HG02588 (cell line): ENCODE data around the gene HIVEP3.
A peak's percentile ranks its signal among the peaks of the same experiment; 100 is the strongest.
"Not testable (repeated sequence)": the region's sequence is repeated elsewhere in the genome, so short reads cannot be mapped to it uniquely, and the experiment has no call there.

Experiments
- ATAC-seq: cut with Tn5 transposase; IDR thresholded peaks from one replicate; pipeline ENCODE4 v1.9.1; 2021; ENCODE audit warnings: mild to moderate bottlenecking, moderate library complexity; ENCODE audit not compliant: unreplicated experiment

HIVEP3 gene

DNA sequence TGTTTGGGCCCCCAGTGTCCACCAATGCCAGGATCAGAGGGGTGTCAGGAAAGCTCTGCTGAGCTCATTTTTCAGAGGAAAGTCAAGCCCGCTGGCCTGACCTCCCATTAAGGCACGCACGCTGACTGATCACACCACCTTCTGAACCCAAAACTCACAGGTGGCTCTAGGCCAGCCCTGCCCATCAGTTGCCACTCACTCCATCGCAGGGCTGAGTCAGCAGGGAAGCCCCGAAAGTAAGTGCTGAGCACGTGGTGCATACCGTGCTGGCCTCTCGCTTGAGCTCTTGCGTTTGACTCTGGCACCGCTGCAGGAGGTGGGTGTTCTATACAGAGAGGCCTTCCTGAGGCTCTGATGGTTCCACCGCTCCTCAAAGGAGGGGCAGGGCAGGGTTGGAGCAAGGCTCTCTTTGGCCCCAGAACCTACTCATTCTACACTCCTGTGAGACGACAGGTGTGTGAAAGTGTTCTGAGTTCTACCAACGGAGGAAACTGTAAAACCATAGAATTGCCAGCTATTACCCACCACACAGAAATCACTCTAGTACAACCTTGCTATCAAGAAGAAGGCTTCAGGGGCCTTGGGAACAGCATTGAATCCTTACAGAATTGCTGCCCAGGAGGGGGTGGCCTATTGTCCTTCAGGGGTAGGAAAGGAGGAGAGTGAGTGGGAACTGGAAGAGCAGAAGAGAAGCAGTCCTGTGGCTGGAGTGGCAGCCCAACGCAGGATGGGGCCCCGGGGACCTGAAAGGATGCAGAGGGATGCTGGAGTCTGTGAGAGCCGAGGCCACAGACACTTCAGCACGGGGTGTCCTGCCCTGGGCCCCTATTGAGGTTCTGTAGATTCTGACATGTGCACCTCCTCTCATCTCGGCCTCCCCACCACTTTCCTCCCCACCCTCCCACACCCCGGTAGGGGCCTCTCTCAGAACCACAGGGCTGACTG is 219.5 kb downstream of the HIVEP3 start:
- peak; percentile 83 for ATAC-seq

DNA sequence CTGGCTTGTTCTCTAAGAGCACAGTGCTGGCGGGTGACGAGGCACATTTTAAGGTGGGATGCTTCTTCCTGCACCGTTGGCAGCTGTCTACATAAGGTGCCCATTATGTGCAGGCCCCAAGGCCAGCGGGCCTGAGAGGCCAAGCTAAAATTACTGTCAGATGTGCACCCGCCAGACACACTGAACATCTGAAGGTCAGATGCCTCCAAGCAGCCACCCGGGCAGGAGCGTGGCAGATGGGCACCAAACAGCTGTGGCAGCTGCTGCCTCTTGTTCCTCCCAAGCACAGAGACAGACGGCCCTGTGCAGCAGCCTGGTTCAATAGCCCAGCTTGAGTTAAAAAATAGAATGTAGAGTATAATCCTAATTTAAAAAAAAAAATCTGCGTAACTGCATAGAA is 222.3 kb downstream of the HIVEP3 start:
- no peak for ATAC-seq

DNA sequence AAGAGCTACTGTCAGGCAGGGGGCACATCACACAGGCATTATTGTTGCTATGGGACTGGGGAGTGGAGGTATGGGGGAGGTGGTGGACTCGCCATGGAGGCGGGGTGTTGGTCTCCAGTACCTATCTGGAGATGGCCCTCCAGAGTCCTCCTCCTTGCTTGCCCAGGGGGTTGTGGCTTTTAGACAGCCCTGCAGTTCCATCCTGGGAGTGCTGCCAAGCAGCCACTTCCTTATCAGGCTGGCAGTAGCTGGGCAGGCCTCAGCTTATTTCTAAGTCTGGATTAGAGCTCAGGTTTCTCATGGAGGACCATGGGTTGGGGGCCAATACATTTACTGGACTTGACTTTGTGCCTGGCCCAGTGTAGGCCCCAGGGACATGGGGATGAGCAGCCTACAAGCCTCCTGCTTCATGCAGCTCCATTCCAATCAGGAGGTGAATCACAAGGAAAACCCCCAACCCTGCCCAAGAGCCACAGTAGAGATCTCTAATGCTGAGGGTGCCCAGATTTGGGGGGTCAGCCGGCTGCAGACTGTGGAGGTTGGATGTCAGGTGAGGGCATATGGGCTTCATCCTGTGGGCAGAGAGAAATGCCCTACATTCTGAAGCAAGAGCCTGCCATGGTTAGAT is 223.5 kb downstream of the HIVEP3 start:
- ATAC-seq: no peak

DNA sequence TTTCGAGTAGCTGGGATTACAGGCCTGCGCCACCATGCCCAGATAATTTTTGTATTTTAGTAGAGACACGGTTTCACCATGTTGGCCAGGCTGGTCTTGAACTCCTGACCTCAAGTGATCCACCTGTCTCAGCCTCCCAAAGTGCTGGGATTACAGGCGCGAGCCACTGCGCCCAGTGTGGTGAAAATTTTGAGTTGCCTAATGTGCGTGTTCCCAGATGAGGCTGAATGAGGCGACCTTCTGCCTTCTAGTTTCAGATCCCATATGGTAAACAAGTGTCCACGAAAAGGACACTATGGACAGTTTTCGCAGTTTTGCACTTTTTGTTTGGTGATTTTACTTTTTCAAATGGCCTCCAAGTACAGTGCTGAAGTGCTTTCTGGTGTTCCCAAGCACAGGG is 226.8 kb downstream of the HIVEP3 start:
- not testable (repeated sequence) for ATAC-seq

DNA sequence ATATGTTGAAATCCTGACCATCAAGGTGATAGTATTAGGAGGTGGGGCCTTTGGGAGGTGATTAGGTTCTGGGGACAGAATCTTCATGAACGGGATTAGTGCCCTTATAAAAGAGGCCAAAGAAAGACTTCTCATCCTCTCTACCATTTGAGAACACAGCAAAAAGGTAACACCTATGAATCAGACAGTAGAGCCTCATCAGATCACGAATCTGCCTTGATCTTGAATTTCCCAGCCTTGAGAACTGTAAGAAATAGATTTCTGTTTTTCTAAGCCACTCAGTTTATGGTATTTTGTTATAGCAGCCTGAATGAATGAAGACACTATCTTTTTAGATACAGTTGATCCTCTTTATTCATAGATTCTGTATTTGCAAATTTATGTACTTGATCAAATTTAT is 227.3 kb downstream of the HIVEP3 start:
- ATAC-seq: no peak

DNA sequence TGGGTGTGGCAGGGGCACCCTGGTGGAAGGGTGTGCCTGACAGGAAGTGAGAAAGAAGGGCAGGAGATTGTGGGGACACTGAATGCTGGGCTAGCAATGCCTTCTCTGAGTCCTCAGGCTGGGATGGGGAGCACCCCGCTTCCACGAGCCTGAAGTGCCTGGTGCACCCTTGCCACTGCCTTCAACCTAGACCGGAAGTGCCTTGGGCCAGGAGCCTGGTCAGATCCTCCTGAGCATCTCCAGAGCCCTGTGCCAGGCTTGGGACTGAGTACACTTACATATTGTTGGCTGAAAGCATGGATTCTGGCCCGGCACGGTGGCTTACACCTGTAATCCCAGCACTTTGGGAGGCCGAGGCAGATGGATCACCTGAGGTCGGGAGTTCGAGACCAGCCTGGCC is 228.4 kb downstream of the HIVEP3 start:
- no peak for ATAC-seq

DNA sequence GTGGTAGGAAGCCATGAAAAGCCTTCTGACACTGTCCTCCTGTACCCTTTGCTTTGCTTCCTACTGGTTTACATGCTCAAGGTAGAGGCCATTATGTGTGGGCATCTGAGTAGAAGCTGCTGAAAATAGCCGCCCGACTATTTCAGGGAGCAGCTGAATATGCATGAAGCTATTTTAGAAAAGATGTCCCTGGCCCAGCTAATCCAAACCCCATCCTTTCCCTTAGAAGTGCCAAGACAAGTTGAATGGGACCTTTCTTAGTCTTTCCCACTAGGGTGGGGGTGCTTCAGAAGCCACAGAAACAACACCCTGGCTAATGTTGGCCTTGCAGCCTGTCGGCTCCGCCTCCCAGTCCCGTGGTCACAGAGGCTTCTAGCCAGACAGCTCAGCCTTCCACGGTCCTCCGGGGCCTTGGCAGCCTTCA is 229.2 kb downstream of the HIVEP3 start:
- ATAC-seq: no peak

DNA sequence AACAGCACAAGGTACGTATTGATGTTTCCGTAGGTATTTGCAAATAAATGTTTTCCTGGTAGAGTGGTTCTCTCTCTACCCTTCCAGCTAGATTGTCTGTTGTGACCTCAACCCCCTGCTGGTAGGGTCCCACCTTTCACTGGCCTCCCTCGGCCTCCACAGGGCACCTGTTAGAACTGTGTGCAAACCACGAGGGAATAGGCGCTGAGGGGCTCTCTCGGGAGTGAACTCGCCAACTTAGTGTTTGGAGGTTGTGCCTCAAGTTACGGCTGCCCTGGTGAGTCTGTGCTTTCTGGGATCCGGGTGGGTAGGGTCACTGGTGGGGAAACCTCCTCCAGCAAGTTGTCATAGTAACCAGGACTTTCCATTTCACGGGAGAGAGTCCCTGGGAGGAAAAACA is 229.6 kb downstream of the HIVEP3 start:
- no peak for ATAC-seq

DNA sequence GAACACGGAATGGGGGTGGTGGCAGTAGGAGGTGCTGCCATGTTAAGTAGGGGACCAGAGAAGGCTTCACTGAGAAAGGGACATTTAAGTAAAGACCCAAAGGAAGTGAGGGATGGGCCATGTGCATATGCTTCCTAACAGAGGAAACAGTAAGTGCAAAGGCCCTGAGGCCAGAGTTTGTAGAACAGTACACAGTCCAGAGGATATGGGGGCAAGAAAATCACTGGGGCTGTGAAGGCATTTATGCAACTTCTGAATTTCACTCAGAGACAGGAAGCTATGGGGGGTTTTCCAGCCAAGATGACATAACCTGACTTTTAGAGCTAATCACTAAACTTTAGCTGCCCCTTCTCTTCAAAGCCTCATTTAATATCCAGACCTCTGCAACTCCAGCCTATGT is 231.7 kb downstream of the HIVEP3 start:
- no peak for ATAC-seq

DNA sequence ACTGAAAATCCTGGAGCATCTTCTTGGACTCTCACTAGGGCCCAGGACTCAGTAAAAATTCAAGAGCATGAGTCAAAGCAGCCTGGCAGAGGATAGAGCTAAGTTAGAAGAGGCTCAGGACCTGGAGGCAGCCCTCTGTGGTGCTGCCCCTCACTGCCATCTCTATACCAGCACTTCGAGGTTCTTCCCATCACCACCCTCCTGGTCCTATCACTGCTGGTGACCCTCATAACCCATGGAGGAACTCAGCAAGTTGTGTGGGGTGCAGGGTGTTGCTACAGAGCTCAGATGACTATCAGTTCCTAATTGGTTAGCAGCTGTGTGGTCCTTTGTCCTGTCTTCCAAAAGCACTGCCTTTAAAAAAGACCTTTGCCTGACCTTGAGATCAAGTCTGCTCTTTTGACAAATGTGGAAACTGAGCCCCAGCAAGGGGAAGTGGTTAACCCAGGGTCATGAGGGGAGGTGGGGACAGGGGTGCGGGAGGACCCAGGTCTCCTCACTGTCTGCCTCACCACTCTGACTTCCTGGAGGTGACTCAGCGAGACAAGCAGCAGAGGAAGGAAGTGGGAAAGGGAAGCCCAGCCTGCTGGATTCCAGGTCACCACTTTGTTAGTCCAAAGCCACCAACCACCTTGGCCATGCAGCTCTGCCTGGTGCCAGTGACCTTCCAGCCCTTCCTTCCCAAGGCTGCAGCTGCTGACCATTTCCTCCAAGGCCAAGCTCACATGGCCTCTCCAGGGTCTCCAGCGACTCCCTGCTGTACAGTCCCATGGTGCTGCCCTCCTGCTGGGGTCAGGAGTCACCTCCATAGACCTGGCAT is 234.8 kb downstream of the HIVEP3 start:
- no peak for ATAC-seq

DNA sequence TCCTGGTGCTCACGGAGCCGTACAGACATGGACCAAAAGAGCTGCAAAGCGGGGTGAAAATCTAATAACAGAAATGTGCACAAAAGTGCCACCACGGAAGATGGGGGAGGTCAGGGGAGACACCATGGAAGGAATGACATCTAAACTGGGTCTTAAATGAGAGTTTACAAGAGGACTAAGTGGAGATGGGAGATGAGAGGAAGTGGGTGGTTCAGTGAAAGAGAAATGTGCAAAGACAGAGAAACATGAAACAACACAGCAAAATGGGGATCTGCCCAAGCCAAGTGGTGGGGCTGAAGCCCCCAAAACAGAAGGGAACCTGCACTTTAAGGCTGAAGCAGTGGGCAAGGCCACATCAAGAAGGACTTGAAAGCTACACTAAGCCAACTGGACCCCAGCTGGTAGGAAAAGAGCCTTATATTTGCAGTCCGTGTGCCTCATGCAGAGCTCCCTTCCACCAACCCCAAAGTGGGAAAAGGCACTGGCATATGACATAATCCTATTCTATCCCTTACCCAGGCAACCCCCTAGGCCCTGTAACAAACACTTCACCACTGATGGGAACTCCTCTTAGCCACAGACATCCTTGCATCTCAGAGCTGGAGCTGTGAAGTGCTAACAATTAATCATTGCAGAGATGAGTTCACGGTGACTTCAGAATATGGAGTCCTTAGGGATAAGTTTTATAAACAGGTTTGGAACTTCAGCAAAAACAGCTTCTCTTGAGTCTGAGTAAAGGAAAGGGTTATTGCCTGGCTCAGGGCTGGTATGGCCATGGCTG is 235.7 kb downstream of the HIVEP3 start:
- ATAC-seq: no peak

DNA sequence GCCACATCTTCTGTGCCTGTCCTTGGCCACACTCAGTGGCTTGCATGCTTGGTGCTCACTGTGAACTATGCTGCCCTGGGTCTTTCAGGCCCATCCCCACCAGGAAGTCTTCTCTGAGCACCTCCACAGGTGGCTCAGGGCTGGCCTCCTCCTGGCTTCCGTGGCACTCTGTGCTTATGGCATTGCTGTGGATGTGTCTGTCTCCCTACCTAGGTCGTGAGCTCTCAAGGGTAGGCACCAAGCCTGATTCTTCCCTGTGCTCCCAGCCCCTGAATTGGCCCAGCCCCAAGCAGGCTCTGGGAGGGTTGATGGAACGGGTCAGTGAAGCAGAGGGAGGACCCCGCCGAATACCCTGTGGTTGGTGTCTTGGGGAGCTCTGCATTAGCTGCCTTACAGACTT is 236.6 kb downstream of the HIVEP3 start:
- no peak for ATAC-seq

DNA sequence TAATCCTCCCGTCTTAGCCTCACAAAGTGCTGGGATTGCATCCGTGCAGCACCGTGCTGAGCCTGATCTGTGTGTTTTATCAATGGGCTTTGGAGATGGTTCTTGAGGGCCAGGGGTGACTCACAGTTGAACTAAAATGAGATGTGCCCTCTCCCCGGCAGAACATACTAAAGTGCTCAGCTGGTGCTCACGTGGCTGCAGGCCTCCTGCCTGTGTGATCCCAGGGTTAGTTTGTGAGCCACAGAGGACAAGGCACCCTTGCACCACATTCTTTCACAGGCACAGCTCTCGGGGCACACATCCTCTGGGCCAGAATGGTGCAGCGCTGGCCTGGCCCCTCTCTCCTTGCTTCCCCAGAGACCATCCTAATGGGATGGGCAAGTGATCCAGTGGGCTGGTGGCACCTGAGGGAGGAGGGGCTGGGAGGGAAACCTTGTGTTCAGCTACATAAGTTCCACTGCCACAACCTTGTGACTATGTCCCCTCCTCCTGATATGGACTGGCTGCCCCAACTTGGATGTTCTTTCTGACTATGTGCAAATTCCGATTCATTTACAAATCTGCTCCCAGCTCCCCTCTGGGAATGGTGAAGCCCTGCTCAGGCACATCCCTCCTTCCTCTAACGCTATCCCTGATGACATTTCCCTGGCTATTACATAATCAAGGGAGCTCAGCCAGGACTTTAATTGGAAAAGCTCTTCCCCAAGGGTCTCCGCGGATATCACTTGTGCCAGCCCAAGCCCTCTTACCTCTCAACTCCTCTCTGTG is 237.2 kb downstream of the HIVEP3 start:
- no peak for ATAC-seq

DNA sequence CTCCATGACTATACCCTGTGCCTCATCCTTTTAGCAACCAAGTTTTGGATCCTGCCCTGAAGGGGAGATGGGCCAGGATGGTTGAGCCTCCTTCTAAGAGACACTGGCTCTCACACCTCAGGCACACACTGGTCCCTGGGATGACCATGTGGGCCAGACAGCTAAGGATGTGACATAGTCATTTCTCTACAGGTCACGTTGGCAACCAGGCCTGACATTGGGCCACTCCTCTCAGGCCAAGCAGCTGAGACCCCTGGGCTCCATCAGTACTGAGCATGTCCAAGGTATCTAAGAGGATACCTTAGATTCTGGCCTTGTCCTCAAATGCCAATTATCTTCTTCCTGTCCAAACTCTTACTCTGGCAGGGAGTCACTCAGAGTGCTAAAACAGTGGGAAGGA is 238.7 kb downstream of the HIVEP3 start:
- no peak for ATAC-seq

DNA sequence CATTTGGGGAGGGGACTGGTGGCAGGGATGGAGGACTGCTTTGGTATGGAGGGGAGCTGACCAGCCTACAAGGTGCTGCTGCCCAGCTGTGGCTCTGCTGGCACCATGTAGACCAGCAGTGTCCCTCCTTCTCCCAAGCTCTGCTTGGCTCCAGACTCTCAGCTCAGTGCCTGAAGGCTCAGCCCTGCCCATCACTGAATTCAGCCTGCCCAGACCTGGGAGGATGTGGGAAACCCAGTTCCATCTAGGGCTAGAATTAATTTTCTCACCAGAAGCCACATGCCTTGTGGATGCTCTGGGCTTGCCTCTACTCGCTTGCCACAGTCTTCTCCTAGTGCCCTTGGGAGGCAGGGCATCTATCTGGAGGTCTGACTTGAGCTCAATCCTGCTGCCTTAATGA is 239.2 kb downstream of the HIVEP3 start:
- ATAC-seq: no peak

DNA sequence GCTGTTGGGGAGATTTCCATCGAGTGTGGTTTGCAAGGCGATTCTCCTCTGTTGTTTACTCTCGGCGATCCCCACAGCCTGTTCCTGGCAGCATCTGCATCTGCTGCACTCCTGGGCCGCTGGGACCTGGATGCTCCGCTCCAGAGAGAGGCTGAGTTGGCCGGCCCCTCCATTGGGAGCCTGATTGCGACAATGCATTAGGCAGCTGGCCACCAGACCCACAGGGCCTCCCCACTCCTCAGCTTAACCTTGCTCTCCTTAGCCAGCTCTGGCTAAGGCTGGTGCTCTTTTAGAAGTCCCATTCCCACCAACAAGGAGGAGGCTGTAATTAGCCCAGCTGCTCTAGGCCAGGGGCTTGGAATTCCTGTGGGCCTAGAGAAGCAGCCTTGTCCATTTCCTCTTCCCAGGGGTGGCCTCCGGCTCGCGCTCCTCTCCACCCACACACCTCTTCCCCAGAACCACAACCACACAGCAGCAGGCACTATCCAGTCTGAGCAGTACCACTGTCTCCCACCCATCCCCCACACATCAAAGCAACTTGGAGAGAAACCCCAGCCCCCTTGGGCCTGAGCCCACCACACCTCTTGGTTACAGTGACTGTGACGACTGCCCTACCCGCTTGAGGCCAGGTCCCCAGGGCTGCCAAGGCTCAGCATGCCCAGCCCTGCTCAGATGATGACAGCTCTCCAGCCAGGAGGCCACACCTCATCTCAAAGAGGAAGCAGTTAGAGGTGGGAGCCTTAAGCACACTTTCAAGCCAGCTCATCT is 240.4 kb downstream of the HIVEP3 start:
- no peak for ATAC-seq

DNA sequence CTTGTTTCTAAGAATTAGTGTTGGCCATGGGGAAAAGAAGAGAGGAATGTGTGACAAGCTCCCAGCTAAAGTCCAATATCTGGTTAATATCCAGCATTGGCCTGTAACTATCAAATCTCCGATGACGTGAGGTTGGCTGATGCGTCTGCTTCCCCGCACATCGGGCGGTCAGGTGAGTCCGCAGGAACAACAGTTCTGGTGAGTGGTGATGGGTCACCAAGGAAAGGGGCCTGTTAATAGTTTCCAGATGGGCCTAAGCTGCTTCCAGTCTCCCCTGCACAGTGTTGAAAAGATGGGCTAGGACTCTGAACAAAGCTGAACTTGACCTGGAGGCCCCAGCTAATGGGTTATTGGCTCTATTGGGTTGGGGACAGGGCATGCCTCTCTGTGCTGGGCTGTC is 241.1 kb downstream of the HIVEP3 start:
- ATAC-seq: no peak

DNA sequence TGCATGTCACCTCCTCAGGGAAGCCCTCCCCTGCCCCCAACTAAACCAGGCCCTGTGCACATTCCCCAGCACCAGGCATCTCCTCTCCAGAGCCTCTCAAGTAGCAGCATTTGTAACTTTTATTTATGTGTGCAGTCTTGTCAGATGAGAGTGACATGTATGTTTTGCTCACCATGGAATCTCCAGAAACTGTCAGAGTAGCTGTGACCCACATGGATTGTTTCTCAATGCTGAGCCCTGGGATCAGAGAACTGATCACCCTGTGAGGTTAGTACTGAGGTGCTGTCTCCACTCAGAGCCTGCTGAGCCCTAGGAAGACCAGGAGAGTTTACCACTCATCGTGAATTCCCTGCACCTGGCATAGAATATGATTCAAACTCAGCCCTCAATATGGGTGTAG is 243.3 kb downstream of the HIVEP3 start:
- ATAC-seq: no peak

DNA sequence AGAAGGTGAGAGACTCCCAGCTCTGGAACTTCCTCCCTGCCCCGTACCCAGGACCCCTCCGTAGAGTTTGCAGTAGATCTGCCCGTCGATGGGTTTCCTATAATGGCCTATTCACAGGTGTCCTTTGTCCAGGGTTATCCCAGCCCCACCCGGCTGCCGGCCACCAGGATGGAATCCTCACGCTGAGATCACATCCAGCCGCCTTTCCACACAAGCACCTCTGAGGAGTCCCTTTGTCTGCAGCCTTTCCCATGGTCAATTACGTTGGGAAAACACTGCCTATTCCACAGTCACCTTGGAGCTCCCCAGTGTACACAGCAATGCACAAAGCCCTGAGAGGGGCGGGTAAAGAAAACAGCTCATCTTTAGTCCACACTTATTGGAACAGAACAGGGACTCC is 244.2 kb downstream of the HIVEP3 start:
- ATAC-seq: no peak
